ENCODE results near the gene SBK2.
A peak's percentile ranks its signal among the peaks of the same experiment; 100 is the strongest.

Gene SBK2

GRCh38 chr19:55491546-55492360 lies 45.2 kb downstream of the SBK2 start:
- no peak overlapping the region for H3K4me3 ChIP-seq (ENCODE audit: severe bottlenecking)
- peak; percentile 17; the same call in 1 of the 3 replicates for ATAC-seq (ENCODE audit: low read depth)
- no peaks in the 10 kb centered on the region for H3K27me3 ChIP-seq (ENCODE audit: insufficient read depth, poor library complexity, severe bottlenecking)
- no peak for TF ChIP-seq CTCF (IDR thresholded peaks at IDR 0.05; ENCODE audit: poor library complexity, severe bottlenecking)
- no peaks in the 10 kb centered on the region for H3K9me3 ChIP-seq (ENCODE audit: severe bottlenecking)
- DNase-seq (ENCODE audit: low spot score): no peak
- peaks cover 14% of the 10 kb centered on the region for H3K4me1 ChIP-seq (ENCODE audit: insufficient read depth, poor library complexity, severe bottlenecking)
- H3K27ac ChIP-seq (ENCODE audit: poor library complexity, severe bottlenecking): no peak overlapping the region
- no peaks in the 10 kb centered on the region for H3K36me3 ChIP-seq (ENCODE audit: low read depth)

- ATAC-seq (ENCODE audit: low read depth) (no peak), DNase-seq (ENCODE audit: low spot score) (no peak)
- Histone ChIP-seq H3K4me3 (ENCODE audit: severe bottlenecking) (no peak overlapping the region), H3K27me3 (ENCODE audit: insufficient read depth, poor library complexity, severe bottlenecking) (no peaks in the 10 kb centered on the region), H3K9me3 (ENCODE audit: severe bottlenecking) (no peaks in the 10 kb centered on the region), H3K4me1 (ENCODE audit: insufficient read depth, poor library complexity, severe bottlenecking) (peaks cover 15% of the 10 kb centered on the region), H3K36me3 (ENCODE audit: low read depth) (no peaks in the 10 kb centered on the region), H3K27ac (ENCODE audit: poor library complexity, severe bottlenecking) (no peak overlapping the region)
- no peak for TF ChIP-seq CTCF (IDR thresholded peaks at IDR 0.05; ENCODE audit: poor library complexity, severe bottlenecking)
Observed at GRCh38 chr19:55490478-55491432, 46.2 kb downstream of the SBK2 start.

- Histone ChIP-seq H3K4me3 (ENCODE audit: severe bottlenecking) (no peak overlapping the region), H3K4me1 (ENCODE audit: insufficient read depth, poor library complexity, severe bottlenecking) (peaks cover 15% of the 10 kb centered on the region), H3K27ac (ENCODE audit: poor library complexity, severe bottlenecking) (no peak overlapping the region), H3K27me3 (ENCODE audit: insufficient read depth, poor library complexity, severe bottlenecking) (no peaks in the 10 kb centered on the region), H3K36me3 (ENCODE audit: low read depth) (no peaks in the 10 kb centered on the region), H3K9me3 (ENCODE audit: severe bottlenecking) (no peaks in the 10 kb centered on the region)
- no peak for TF ChIP-seq CTCF (IDR thresholded peaks at IDR 0.05; ENCODE audit: poor library complexity, severe bottlenecking)
- DNase-seq (ENCODE audit: low spot score) (no peak), ATAC-seq (ENCODE audit: low read depth) (no peak)
Observed at GRCh38 chr19:55489711-55490477, 47.0 kb downstream of the SBK2 start.

GRCh38 chr19:55488986-55489710 lies 47.8 kb downstream of the SBK2 start:
- DNase-seq (ENCODE audit: low spot score): no peak
- no peak for TF ChIP-seq CTCF (IDR thresholded peaks at IDR 0.05; ENCODE audit: poor library complexity, severe bottlenecking)
- no peak overlapping the region for H3K4me3 ChIP-seq (ENCODE audit: severe bottlenecking)
- H3K4me1 ChIP-seq (ENCODE audit: insufficient read depth, poor library complexity, severe bottlenecking): peaks cover 15% of the 10 kb centered on the region
- H3K36me3 ChIP-seq (ENCODE audit: low read depth): no peaks in the 10 kb centered on the region
- H3K27ac ChIP-seq (ENCODE audit: poor library complexity, severe bottlenecking): no peak overlapping the region
- H3K9me3 ChIP-seq (ENCODE audit: severe bottlenecking): no peaks in the 10 kb centered on the region
- no peaks in the 10 kb centered on the region for H3K27me3 ChIP-seq (ENCODE audit: insufficient read depth, poor library complexity, severe bottlenecking)
- ATAC-seq (ENCODE audit: low read depth): no peak

Data from RWPE2 (cell line).